GM12891 (cell line): Measurements from ENCODE around the gene ECHS1.

ENCODE experiments used
- POLR2A ChIP-seq: IDR thresholded peaks from 2 replicates; pipeline ENCODE4 v1.6.1; 2011; ENCODE audit warnings: low read depth, low read length, control low read depth
- POLR2AphosphoS5 ChIP-seq: IDR thresholded peaks from 2 replicates; pipeline ENCODE4 v1.6.1; 2011; ENCODE audit warnings: low read depth, low read length, control low read depth
- SPI1 ChIP-seq: IDR thresholded peaks from 2 replicates; pipeline ENCODE4 v1.6.1; 2011; ENCODE audit warnings: low read depth, low read length, control low read depth

DNA sequence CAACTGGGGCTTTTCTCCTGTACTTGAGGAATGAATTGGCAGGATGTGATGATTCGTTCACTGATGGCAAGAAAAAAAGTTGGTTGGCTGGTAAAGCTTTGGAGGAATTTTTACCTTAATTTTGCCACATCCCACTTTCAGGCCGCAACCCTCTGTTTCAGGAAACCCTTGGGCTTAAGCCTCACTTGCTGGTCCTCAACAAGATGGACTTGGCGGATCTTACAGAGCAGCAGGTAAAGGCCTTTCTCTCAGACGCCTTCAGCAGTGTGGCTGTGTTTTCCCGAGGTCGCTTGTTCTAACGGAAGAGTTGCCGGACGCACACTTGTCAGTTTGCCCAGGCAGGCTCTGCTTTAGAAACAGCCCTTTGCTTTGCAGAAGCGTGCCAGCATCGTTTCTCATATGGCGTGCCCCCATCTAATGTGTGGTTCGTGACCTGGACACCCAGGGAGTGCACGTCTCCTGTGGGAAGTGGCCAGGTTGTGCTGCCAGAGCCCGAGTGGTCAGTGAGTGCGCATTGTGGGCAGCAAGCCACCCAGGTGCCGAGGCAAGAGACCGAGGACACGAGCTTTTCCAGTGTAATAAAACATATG is 23.0 kb upstream of the ECHS1 start:
- TF ChIP-seq POLR2A (no peak), POLR2AphosphoS5 (no peak; the same call in 1 of the 2 replicates), SPI1 (no peak)
